Stimulated activated memory B cell treated with anti-CD40 and anti-IgM and Interleukin-4, amounts not matched to agents 10 μg/mL and 1 μg/mL and 100 μg/mL, for 72 hours (primary cell): ENCODE data around the gene MYO19.
"Not testable (repeated sequence)": the region's sequence is repeated elsewhere in the genome, so short reads cannot be mapped to it uniquely, and the experiment has no call there.

Experiments used
- ATAC-seq: fragments of 150-1000 bp; cut with Tn5 transposase; 2 replicates; pipeline ENCODE4 v1.10.0; 2021
- H3K27ac Mint-ChIP-seq: one replicate; pipeline ENCODE4 v1.8.0; 2022; ENCODE audit warnings: mild to moderate bottlenecking, mixed read lengths
- H3K27me3 Mint-ChIP-seq: one replicate; pipeline ENCODE4 v1.8.0; 2022; ENCODE audit warnings: mixed read lengths
- H3K36me3 Mint-ChIP-seq: one replicate; pipeline ENCODE4 v1.8.0; 2022; ENCODE audit warnings: mixed read lengths
- H3K4me1 Mint-ChIP-seq: one replicate; pipeline ENCODE4 v1.8.0; 2022; ENCODE audit warnings: mixed read lengths
- H3K4me3 Mint-ChIP-seq: one replicate; pipeline ENCODE4 v1.8.0; 2022; ENCODE audit warnings: mild to moderate bottlenecking, moderate library complexity, mixed read lengths
- H3K9me3 Mint-ChIP-seq: one replicate; pipeline ENCODE4 v1.8.0; 2022; ENCODE audit warnings: mixed read lengths

The MYO19 gene

GRCh38 chr17:36495076-36495578 lies 39.5 kb downstream of the MYO19 start:
- peaks cover 18% of the 10 kb centered on the region for H3K4me1 Mint-ChIP-seq
- no peaks in the 10 kb centered on the region for H3K9me3 Mint-ChIP-seq
- ATAC-seq = no peak
- H3K27ac Mint-ChIP-seq = no peak overlapping the region
- no peak overlapping the region for H3K4me3 Mint-ChIP-seq
- H3K36me3 Mint-ChIP-seq = peaks cover 52% of the 10 kb centered on the region
- H3K27me3 Mint-ChIP-seq = no peaks in the 10 kb centered on the region

GRCh38 chr17:36494674-36495073 lies 40.0 kb downstream of the MYO19 start:
- ATAC-seq = no peak
- no peak overlapping the region for H3K27ac Mint-ChIP-seq
- H3K4me3 Mint-ChIP-seq = no peak overlapping the region
- H3K36me3 Mint-ChIP-seq = peaks cover 57% of the 10 kb centered on the region
- H3K9me3 Mint-ChIP-seq = no peaks in the 10 kb centered on the region
- peaks cover 22% of the 10 kb centered on the region for H3K4me1 Mint-ChIP-seq
- H3K27me3 Mint-ChIP-seq = no peaks in the 10 kb centered on the region

GRCh38 chr17:36493956-36494355 lies 40.7 kb downstream of the MYO19 start:
- Mint-ChIP-seq H3K4me3 (no peak overlapping the region), H3K27ac (no peak overlapping the region), H3K4me1 (peaks cover 30% of the 10 kb centered on the region), H3K36me3 (peaks cover 56% of the 10 kb centered on the region), H3K27me3 (no peaks in the 10 kb centered on the region), H3K9me3 (no peaks in the 10 kb centered on the region)
- no peak for ATAC-seq

GRCh38 chr17:36486204-36487194 lies 48.2 kb downstream of the MYO19 start, which contains the start of gene ZNHIT3:
Gene ZNHIT3 (plus strand): TSS chr17:36486681. CDS start chr17:36486700, 19 bp downstream.
- peaks cover 27% of the 10 kb centered on the region for H3K27me3 Mint-ChIP-seq
- H3K4me1 Mint-ChIP-seq = peaks cover 71% of the 10 kb centered on the region
- peak within 1 kb of the TSS; percentile 95 for H3K27ac Mint-ChIP-seq
- H3K9me3 Mint-ChIP-seq = no peaks in the 10 kb centered on the region
- peak; percentile 95 for ATAC-seq
- peaks cover 21% of the 10 kb centered on the region for H3K36me3 Mint-ChIP-seq
- H3K4me3 Mint-ChIP-seq = peak within 1 kb of the TSS; percentile 95

- peak overlapping the region; percentile 95 for H3K27ac Mint-ChIP-seq
- no peaks in the 10 kb centered on the region for H3K9me3 Mint-ChIP-seq
These were observed 48.9 kb downstream of the MYO19 start for GRCh38 chr17:36485805-36486203.

GRCh38 chr17:36485027-36485426 lies 49.6 kb downstream of the MYO19 start:
- Mint-ChIP-seq H3K4me3 (peak overlapping the region; percentile 20), H3K9me3 (no peaks in the 10 kb centered on the region), H3K27me3 (peaks cover 42% of the 10 kb centered on the region), H3K27ac (no peak overlapping the region), H3K4me1 (peaks cover 61% of the 10 kb centered on the region), H3K36me3 (peaks cover 10% of the 10 kb centered on the region)
- no peak for ATAC-seq

More at GRCh38 chr17:36485805-36486203, 48.9 kb downstream of the MYO19 start:
- Mint-ChIP-seq H3K36me3 (peaks cover 14% of the 10 kb centered on the region), H3K4me3 (peak overlapping the region; percentile 95), H3K4me1 (peaks cover 65% of the 10 kb centered on the region), H3K27me3 (peaks cover 34% of the 10 kb centered on the region)
- peak; percentile 51 for ATAC-seq

GRCh38 chr17:36484021-36484420 lies 50.6 kb downstream of the MYO19 start:
- peak overlapping the region; percentile 39 for H3K4me3 Mint-ChIP-seq
- H3K4me1 Mint-ChIP-seq = peaks cover 51% of the 10 kb centered on the region
- peaks cover 52% of the 10 kb centered on the region for H3K27me3 Mint-ChIP-seq

GRCh38 chr17:36482611-36483504 lies 51.8 kb downstream of the MYO19 start:
- Mint-ChIP-seq H3K4me3 (peak overlapping the region; percentile 61), H3K27ac (peak overlapping the region; percentile 43), H3K4me1 (peaks cover 46% of the 10 kb centered on the region), H3K9me3 (no peaks in the 10 kb centered on the region), H3K27me3 (peaks cover 58% of the 10 kb centered on the region), H3K36me3 (no peaks in the 10 kb centered on the region)
- ATAC-seq = peak; percentile 79

More at GRCh38 chr17:36484021-36484420, 50.6 kb downstream of the MYO19 start:
- not testable (repeated sequence) for H3K36me3 Mint-ChIP-seq, ATAC-seq, H3K9me3 Mint-ChIP-seq, H3K27ac Mint-ChIP-seq

- Mint-ChIP-seq H3K4me3 (no peak overlapping the region), H3K4me1 (peaks cover 38% of the 10 kb centered on the region), H3K36me3 (no peaks in the 10 kb centered on the region), H3K9me3 (no peaks in the 10 kb centered on the region), H3K27ac (no peak overlapping the region), H3K27me3 (peaks cover 69% of the 10 kb centered on the region)
- no peak for ATAC-seq
These were observed 52.8 kb downstream of the MYO19 start for GRCh38 chr17:36481829-36482228.

GRCh38 chr17:36475346-36475970 lies 59.2 kb downstream of the MYO19 start:
- peaks cover 46% of the 10 kb centered on the region for H3K27me3 Mint-ChIP-seq
- ATAC-seq = no peak

GRCh38 chr17:36474571-36474970 lies 60.1 kb downstream of the MYO19 start:
- no peak for ATAC-seq
- H3K4me1 Mint-ChIP-seq = peaks cover 14% of the 10 kb centered on the region
- no peak overlapping the region for H3K4me3 Mint-ChIP-seq
- H3K36me3 Mint-ChIP-seq = no peaks in the 10 kb centered on the region
- H3K9me3 Mint-ChIP-seq = no peaks in the 10 kb centered on the region
- H3K27me3 Mint-ChIP-seq = peaks cover 38% of the 10 kb centered on the region
- H3K27ac Mint-ChIP-seq = no peak overlapping the region

More at GRCh38 chr17:36475346-36475970, 59.2 kb downstream of the MYO19 start:
- H3K4me3 Mint-ChIP-seq = no peak overlapping the region
- peaks cover 6% of the 10 kb centered on the region for H3K4me1 Mint-ChIP-seq
- no peaks in the 10 kb centered on the region for H3K9me3 Mint-ChIP-seq
- H3K36me3 Mint-ChIP-seq = no peaks in the 10 kb centered on the region
- H3K27ac Mint-ChIP-seq = no peak overlapping the region

GRCh38 chr17:36470499-36470898 lies 64.2 kb downstream of the MYO19 start:
- peaks cover 14% of the 10 kb centered on the region for H3K4me1 Mint-ChIP-seq
- H3K4me3 Mint-ChIP-seq = no peak overlapping the region
- no peaks in the 10 kb centered on the region for H3K36me3 Mint-ChIP-seq
- H3K27me3 Mint-ChIP-seq = peaks cover 37% of the 10 kb centered on the region
- no peaks in the 10 kb centered on the region for H3K9me3 Mint-ChIP-seq
- ATAC-seq = peak; percentile 60
- no peak overlapping the region for H3K27ac Mint-ChIP-seq

- Mint-ChIP-seq H3K27ac (no peak overlapping the region), H3K9me3 (no peaks in the 10 kb centered on the region), H3K27me3 (peaks cover 39% of the 10 kb centered on the region), H3K4me1 (peaks cover 14% of the 10 kb centered on the region), H3K36me3 (no peaks in the 10 kb centered on the region), H3K4me3 (no peak overlapping the region)
- ATAC-seq = no peak
These were observed 64.9 kb downstream of the MYO19 start for GRCh38 chr17:36469733-36470132.

- ATAC-seq = no peak
- peaks cover 41% of the 10 kb centered on the region for H3K27me3 Mint-ChIP-seq
- H3K4me3 Mint-ChIP-seq = no peak overlapping the region
- peaks cover 14% of the 10 kb centered on the region for H3K4me1 Mint-ChIP-seq
- H3K9me3 Mint-ChIP-seq = no peaks in the 10 kb centered on the region
- no peak overlapping the region for H3K27ac Mint-ChIP-seq
- no peaks in the 10 kb centered on the region for H3K36me3 Mint-ChIP-seq
These were observed 65.6 kb downstream of the MYO19 start for GRCh38 chr17:36468903-36469635.
